HFF-Myc (cell line): ENCODE results near the gene FCHSD2.
"Not testable (repeated sequence)": the region's sequence is repeated elsewhere in the genome, so short reads cannot be mapped to it uniquely, and the experiment has no call there.

ENCODE experiments used
- DNase-seq: peaks from one replicate; pipeline ENCODE4 v3.0.0-alpha.2; 2011; ENCODE audit warnings: low read depth; ENCODE audit errors: extremely low read depth
- H3K4me3 ChIP-seq: replicated peaks from 2 replicates; pipeline ENCODE4 v1.5.1; 2011; ENCODE audit warnings: low read depth, mild to moderate bottlenecking, control low read depth, low read length
- TF ChIP-seq, protein P1 (sequence below): IDR thresholded peaks from 2 replicates; pipeline ENCODE4 v1.5.1; 2012; ENCODE audit warnings: mild to moderate bottlenecking, low read depth, low read length, control low read depth; ENCODE audit errors: missing control alignments

Gene FCHSD2

GRCh38 chr11:72983560-72983959, 158.6 kb downstream of the FCHSD2 start:
- no peak overlapping the region for H3K4me3 ChIP-seq
- DNase-seq = no peak
- TF ChIP-seq, protein P1, sequence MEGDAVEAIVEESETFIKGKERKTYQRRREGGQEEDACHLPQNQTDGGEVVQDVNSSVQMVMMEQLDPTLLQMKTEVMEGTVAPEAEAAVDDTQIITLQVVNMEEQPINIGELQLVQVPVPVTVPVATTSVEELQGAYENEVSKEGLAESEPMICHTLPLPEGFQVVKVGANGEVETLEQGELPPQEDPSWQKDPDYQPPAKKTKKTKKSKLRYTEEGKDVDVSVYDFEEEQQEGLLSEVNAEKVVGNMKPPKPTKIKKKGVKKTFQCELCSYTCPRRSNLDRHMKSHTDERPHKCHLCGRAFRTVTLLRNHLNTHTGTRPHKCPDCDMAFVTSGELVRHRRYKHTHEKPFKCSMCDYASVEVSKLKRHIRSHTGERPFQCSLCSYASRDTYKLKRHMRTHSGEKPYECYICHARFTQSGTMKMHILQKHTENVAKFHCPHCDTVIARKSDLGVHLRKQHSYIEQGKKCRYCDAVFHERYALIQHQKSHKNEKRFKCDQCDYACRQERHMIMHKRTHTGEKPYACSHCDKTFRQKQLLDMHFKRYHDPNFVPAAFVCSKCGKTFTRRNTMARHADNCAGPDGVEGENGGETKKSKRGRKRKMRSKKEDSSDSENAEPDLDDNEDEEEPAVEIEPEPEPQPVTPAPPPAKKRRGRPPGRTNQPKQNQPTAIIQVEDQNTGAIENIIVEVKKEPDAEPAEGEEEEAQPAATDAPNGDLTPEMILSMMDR = no peak

GRCh38 chr11:72981971-72982685, 160.0 kb downstream of the FCHSD2 start:
- TF ChIP-seq, protein P1 = no peak
- no peak for DNase-seq
- no peak overlapping the region for H3K4me3 ChIP-seq

GRCh38 chr11:72981080-72981479, 161.0 kb downstream of the FCHSD2 start:
- no peak for DNase-seq
- H3K4me3 ChIP-seq = no peak overlapping the region
- TF ChIP-seq, protein P1 = no peak

DNA sequence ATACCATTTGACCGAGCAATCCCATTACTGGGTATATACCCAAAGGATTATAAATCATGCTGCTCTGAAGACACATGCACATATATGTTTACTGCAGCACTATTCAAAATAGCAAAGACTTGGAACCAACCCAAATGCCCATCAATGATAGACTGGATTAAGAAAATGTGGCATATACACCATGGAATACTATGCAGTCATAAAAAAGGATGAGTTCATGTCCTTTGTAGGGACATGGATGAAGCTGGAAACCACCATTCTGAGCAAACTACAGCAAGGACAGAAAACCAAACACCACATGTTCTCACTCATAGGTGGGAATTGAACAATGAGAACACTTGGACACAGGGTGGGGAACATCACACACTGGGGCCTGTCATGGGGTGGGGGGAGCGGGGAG, 164.3 kb downstream of the FCHSD2 start:
- not testable (repeated sequence) for H3K4me3 ChIP-seq, DNase-seq

- not testable (repeated sequence) for H3K4me3 ChIP-seq, DNase-seq
These were observed 165.6 kb downstream of the FCHSD2 start for GRCh38 chr11:72976522-72976892.

GRCh38 chr11:72975778-72976521, 166.2 kb downstream of the FCHSD2 start:
- TF ChIP-seq, protein P1 = no peak
- H3K4me3 ChIP-seq = no peak overlapping the region
- no peak for DNase-seq

GRCh38 chr11:72974487-72975205, 167.5 kb downstream of the FCHSD2 start:
- H3K4me3 ChIP-seq = no peak overlapping the region
- no peak for DNase-seq
- TF ChIP-seq, protein P1 = no peak
